GM23248 (cell line): ENCODE results near the gene THADA.

Experiments used
- EZH2 ChIP-seq: fragments of 200-600 bp; sonication (generic); IDR thresholded peaks from 2 replicates; pipeline ENCODE4 v1.6.1; 2018; ENCODE audit warnings: antibody characterized with exemption, mild to moderate bottlenecking; ENCODE audit not compliant: insufficient read depth, poor library complexity, severe bottlenecking
- EZH2phosphoT487 ChIP-seq: fragments of 200-600 bp; sonication (generic); IDR thresholded peaks from 2 replicates; pipeline ENCODE4 v1.6.1; 2018; ENCODE audit warnings: antibody characterized with exemption, moderate library complexity, mild to moderate bottlenecking, low read depth; ENCODE audit not compliant: insufficient read depth

DNA sequence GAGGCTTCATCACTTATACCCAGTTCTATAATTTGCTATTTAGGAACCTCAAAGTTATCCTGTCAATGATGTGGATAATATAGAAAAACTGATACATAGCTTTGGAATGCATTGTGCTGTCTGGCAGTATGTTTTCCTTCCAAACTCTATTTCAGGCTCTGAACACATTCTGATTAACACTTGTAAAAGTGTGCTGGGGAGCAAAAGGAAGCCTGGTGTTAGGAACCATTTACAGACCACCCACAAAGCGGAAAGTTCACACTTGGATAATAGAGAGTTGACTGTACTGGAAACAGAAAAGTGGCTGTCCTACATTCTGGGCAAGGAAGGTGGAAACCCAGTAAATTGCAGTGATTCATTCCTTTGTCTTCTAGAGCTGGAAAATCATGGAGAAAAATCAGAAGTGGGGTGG lies 254.9 kb downstream of the THADA start:
- TF ChIP-seq EZH2 = no peak
- no peak for TF ChIP-seq EZH2phosphoT487
